Measurements from ENCODE around the gene CTDP1. TPM values are rescaled to one million over a fixed set of nuclear protein-coding genes. Genes with fewer than 3 reads are reported as not detected.
A peak's percentile ranks its signal among the peaks of the same experiment; 100 is the strongest.

Gene CTDP1
- total and polyA plus RNA-seq, 3 experiments from 2014 or later: 31.0 to 38.0 (median 35.3) TPM

GRCh38 chr18:79695269-79695668, 15.7 kb downstream of the CTDP1 start:
- no peaks in the 10 kb centered on the region for H3K9me3 ChIP-seq (ENCODE audit: low read length)
- no peaks in the 10 kb centered on the region for H3K4me1 ChIP-seq (ENCODE audit: insufficient read depth, low read length)
- H3K27ac Mint-ChIP-seq: peak overlapping the region in 1 of 8 donors; percentile 17
- no peak overlapping the region for H3K27ac ChIP-seq (ENCODE audit: low read depth, low read length)
- POLR2A ChIA-PET: no interaction called here
- no peaks in the 10 kb centered on the region for H3K9me3 Mint-ChIP-seq
- H3K4me3 ChIP-seq (ENCODE audit: low read length): no peak overlapping the region
- no peaks in the 10 kb centered on the region for H3K27me3 ChIP-seq (ENCODE audit: insufficient read depth, low read length, poor library complexity, severe bottlenecking)
- DNase-seq: peak in 1 of 5 donors; percentile 27
- H3K4me3 Mint-ChIP-seq: no peak overlapping the region
- peaks cover 29% of the 10 kb centered on the region for H3K36me3 ChIP-seq (ENCODE audit: insufficient read depth, low read length)
- peaks cover 0 to 5% of the 10 kb centered on the region in 2 donors for H3K27me3 Mint-ChIP-seq
- CTCF ChIA-PET: no interaction called here
- peaks cover 20 to 28% (median 26%) of the 10 kb centered on the region in 3 donors for H3K4me1 Mint-ChIP-seq
- H3K36me3 Mint-ChIP-seq: peaks cover 0 to 71% (median 17%) of the 10 kb centered on the region in 3 donors

- POLR2A ChIA-PET: no interaction called here
Observed at GRCh38 chr18:79695856-79696850, 16.6 kb downstream of the CTDP1 start.

GRCh38 chr18:79697178-79697577, 17.6 kb downstream of the CTDP1 start:
- H3K4me3 ChIP-seq (ENCODE audit: low read length): no peak overlapping the region
- H3K27me3 ChIP-seq (ENCODE audit: insufficient read depth, low read length, poor library complexity, severe bottlenecking): no peaks in the 10 kb centered on the region
- no peaks in the 10 kb centered on the region for H3K9me3 ChIP-seq (ENCODE audit: low read length)
- H3K27ac Mint-ChIP-seq: no peak overlapping the region
- peaks cover 29% of the 10 kb centered on the region for H3K36me3 ChIP-seq (ENCODE audit: insufficient read depth, low read length)
- ChIA-PET POLR2A (no interaction called here), CTCF (no interaction called here)
- no peaks in the 10 kb centered on the region for H3K9me3 Mint-ChIP-seq
- peaks cover 14 to 19% (median 17%) of the 10 kb centered on the region in 3 donors for H3K4me1 Mint-ChIP-seq
- H3K27ac ChIP-seq (ENCODE audit: low read depth, low read length): no peak overlapping the region
- H3K27me3 Mint-ChIP-seq: peaks cover 0 to 3% of the 10 kb centered on the region in 2 donors
- H3K36me3 Mint-ChIP-seq: peaks cover 0 to 85% (median 18%) of the 10 kb centered on the region in 3 donors
- DNase-seq: peak in 1 of 5 donors; percentile 17
- H3K4me3 Mint-ChIP-seq: no peak overlapping the region
- H3K4me1 ChIP-seq (ENCODE audit: insufficient read depth, low read length): no peaks in the 10 kb centered on the region

More at GRCh38 chr18:79695856-79696850, 16.6 kb downstream of the CTDP1 start:
- Histone ChIP-seq H3K4me1 (ENCODE audit: insufficient read depth, low read length) (no peaks in the 10 kb centered on the region), H3K27ac (ENCODE audit: low read depth, low read length) (no peak overlapping the region), H3K9me3 (ENCODE audit: low read length) (no peaks in the 10 kb centered on the region), H3K27me3 (ENCODE audit: insufficient read depth, low read length, poor library complexity, severe bottlenecking) (no peaks in the 10 kb centered on the region), H3K36me3 (ENCODE audit: insufficient read depth, low read length) (peaks cover 29% of the 10 kb centered on the region), H3K4me3 (ENCODE audit: low read length) (no peak overlapping the region)
- CTCF ChIA-PET: no interaction called here
- Mint-ChIP-seq H3K27me3 (peaks cover 0 to 3% of the 10 kb centered on the region in 2 donors), H3K4me1 (peaks cover 13 to 19% (median 17%) of the 10 kb centered on the region in 3 donors), H3K36me3 (peaks cover 0 to 78% (median 18%) of the 10 kb centered on the region in 3 donors), H3K27ac (peak overlapping the region in 1 of 8 donors; percentile 17), H3K9me3 (no peaks in the 10 kb centered on the region), H3K4me3 (no peak overlapping the region)
- DNase-seq: peak in 1 of 5 donors; percentile 45

GRCh38 chr18:79697976-79698375, 18.4 kb downstream of the CTDP1 start:
- CTCF ChIA-PET: no interaction called here
- H3K36me3 Mint-ChIP-seq: peaks cover 0 to 84% (median 20%) of the 10 kb centered on the region in 3 donors

GRCh38 chr18:79698668-79699335, 19.2 kb downstream of the CTDP1 start:
- H3K4me3 Mint-ChIP-seq: no peak overlapping the region
- H3K27ac Mint-ChIP-seq: no peak overlapping the region
- H3K27me3 ChIP-seq (ENCODE audit: insufficient read depth, low read length, poor library complexity, severe bottlenecking): no peaks in the 10 kb centered on the region
- DNase-seq: no peak
- peaks cover 5 to 88% (median 23%) of the 10 kb centered on the region in 3 donors for H3K36me3 Mint-ChIP-seq
- no peaks in the 10 kb centered on the region for H3K4me1 ChIP-seq (ENCODE audit: insufficient read depth, low read length)
- no peaks in the 10 kb centered on the region for H3K9me3 ChIP-seq (ENCODE audit: low read length)
- H3K27ac ChIP-seq (ENCODE audit: low read depth, low read length): no peak overlapping the region
- peaks cover 3 to 9% (median 7%) of the 10 kb centered on the region in 3 donors for H3K4me1 Mint-ChIP-seq
- POLR2A ChIA-PET: no interaction called here
- H3K27me3 Mint-ChIP-seq: no peaks in the 10 kb centered on the region
- peaks cover 34% of the 10 kb centered on the region for H3K36me3 ChIP-seq (ENCODE audit: insufficient read depth, low read length)
- no peak overlapping the region for H3K4me3 ChIP-seq (ENCODE audit: low read length)
- H3K9me3 Mint-ChIP-seq: no peaks in the 10 kb centered on the region
- CTCF ChIA-PET: no interaction called here

More at GRCh38 chr18:79697976-79698375, 18.4 kb downstream of the CTDP1 start:
- peak overlapping the region in 1 of 8 donors; percentile 38 for H3K27ac Mint-ChIP-seq
- H3K36me3 ChIP-seq (ENCODE audit: insufficient read depth, low read length): peaks cover 29% of the 10 kb centered on the region
- no peak for DNase-seq
- H3K27me3 Mint-ChIP-seq: peaks cover 0 to under 1% of the 10 kb centered on the region in 2 donors
- POLR2A ChIA-PET: no interaction called here
- H3K27me3 ChIP-seq (ENCODE audit: insufficient read depth, low read length, poor library complexity, severe bottlenecking): no peaks in the 10 kb centered on the region
- H3K4me1 Mint-ChIP-seq: peaks cover 7 to 11% (median 9%) of the 10 kb centered on the region in 3 donors
- H3K4me1 ChIP-seq (ENCODE audit: insufficient read depth, low read length): no peaks in the 10 kb centered on the region
- H3K9me3 Mint-ChIP-seq: no peaks in the 10 kb centered on the region
- no peak overlapping the region for H3K27ac ChIP-seq (ENCODE audit: low read depth, low read length)
- H3K4me3 ChIP-seq (ENCODE audit: low read length): no peak overlapping the region
- no peaks in the 10 kb centered on the region for H3K9me3 ChIP-seq (ENCODE audit: low read length)
- peak overlapping the region in 1 of 7 donors; percentile 23 for H3K4me3 Mint-ChIP-seq

GRCh38 chr18:79699653-79700052, 20.1 kb downstream of the CTDP1 start:
- CTCF ChIA-PET: no interaction called here
- peaks cover 3 to 10% (median 5%) of the 10 kb centered on the region in 3 donors for H3K4me1 Mint-ChIP-seq
- Histone ChIP-seq H3K36me3 (ENCODE audit: insufficient read depth, low read length) (peaks cover 40% of the 10 kb centered on the region), H3K27ac (ENCODE audit: low read depth, low read length) (no peak overlapping the region), H3K27me3 (ENCODE audit: insufficient read depth, low read length, poor library complexity, severe bottlenecking) (no peaks in the 10 kb centered on the region), H3K9me3 (ENCODE audit: low read length) (no peaks in the 10 kb centered on the region), H3K4me3 (ENCODE audit: low read length) (no peak overlapping the region), H3K4me1 (ENCODE audit: insufficient read depth, low read length) (no peaks in the 10 kb centered on the region)
- H3K27me3 Mint-ChIP-seq: no peaks in the 10 kb centered on the region
- POLR2A ChIA-PET: no interaction called here
- H3K9me3 Mint-ChIP-seq: no peaks in the 10 kb centered on the region
- peak in 1 of 5 donors; percentile 16 for DNase-seq
- H3K4me3 Mint-ChIP-seq: no peak overlapping the region
- peaks cover 6 to 92% (median 25%) of the 10 kb centered on the region in 3 donors for H3K36me3 Mint-ChIP-seq
- peak overlapping the region in 1 of 8 donors; percentile 67 for H3K27ac Mint-ChIP-seq

- Histone ChIP-seq H3K27me3 (ENCODE audit: insufficient read depth, low read length, poor library complexity, severe bottlenecking) (no peaks in the 10 kb centered on the region), H3K9me3 (ENCODE audit: low read length) (no peaks in the 10 kb centered on the region), H3K4me3 (ENCODE audit: low read length) (no peak overlapping the region), H3K27ac (ENCODE audit: low read depth, low read length) (no peak overlapping the region), H3K36me3 (ENCODE audit: insufficient read depth, low read length) (peaks cover 38% of the 10 kb centered on the region), H3K4me1 (ENCODE audit: insufficient read depth, low read length) (no peaks in the 10 kb centered on the region)
- POLR2A ChIA-PET: no interaction called here
- peaks cover 10 to 91% (median 45%) of the 10 kb centered on the region in 3 donors for H3K36me3 Mint-ChIP-seq
- no peaks in the 10 kb centered on the region for H3K9me3 Mint-ChIP-seq
- peak overlapping the region in 1 of 8 donors; percentile 44 for H3K27ac Mint-ChIP-seq
- H3K4me3 Mint-ChIP-seq: no peak overlapping the region
- CTCF ChIA-PET: interaction anchor here (1.1 kb wide), 1 partner anchor 9 kb away, joined by 4 read pairs; no protein-coding TSS in a partner anchor
- H3K27me3 Mint-ChIP-seq: no peaks in the 10 kb centered on the region
- H3K4me1 Mint-ChIP-seq: peaks cover 8 to 15% (median 10%) of the 10 kb centered on the region in 3 donors
- no peak for DNase-seq
Observed at GRCh38 chr18:79702906-79703305, 23.3 kb downstream of the CTDP1 start.
